Dedifferentiated amniotic fluid mesenchymal stem cell (primary cell): ENCODE results near the gene TWSG1.
A peak's percentile ranks its signal among the peaks of the same experiment; 100 is the strongest.
"Not testable (repeated sequence)": the region's sequence is repeated elsewhere in the genome, so short reads cannot be mapped to it uniquely, and the experiment has no call there.

Experiments
- DNase-seq: peaks from one replicate; pipeline ENCODE4 v3.0.0-alpha.2; 2016; ENCODE audit errors: extremely low spot score

Gene TWSG1

GRCh38 chr18:9334973-9335696 lies 562 bp downstream of the TWSG1 start:
- peak; percentile 18 for DNase-seq

DNA sequence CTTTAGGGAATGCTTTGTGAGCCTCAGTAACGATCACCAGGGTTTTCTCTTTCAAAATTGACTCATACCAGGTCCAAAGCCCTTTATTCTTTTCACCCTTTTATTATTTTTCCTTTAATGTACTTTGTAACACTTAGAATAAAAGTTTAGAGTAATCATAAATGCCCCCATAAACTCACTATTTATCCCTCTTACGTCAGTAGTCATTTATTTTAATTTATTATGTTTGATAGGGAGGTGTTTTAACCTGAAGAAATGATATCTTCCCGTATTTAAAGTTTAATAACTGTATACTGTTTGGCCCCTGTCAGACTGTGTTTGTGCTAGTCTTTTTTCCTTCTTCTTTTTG lies 1.1 kb downstream of the TWSG1 start:
- no peak for DNase-seq

GRCh38 chr18:9336827-9337226 lies 2.3 kb downstream of the TWSG1 start:
- no peak for DNase-seq

- no peak for DNase-seq
Measured at GRCh38 chr18:9337873-9338272, 3.3 kb downstream of the TWSG1 start.

- DNase-seq, result no peak
Measured at GRCh38 chr18:9340472-9340871, 5.9 kb downstream of the TWSG1 start.

- DNase-seq, result no peak
Measured at GRCh38 chr18:9343577-9343976, 9.0 kb downstream of the TWSG1 start.

- no peak for DNase-seq
Measured at GRCh38 chr18:9346775-9347174, 12.2 kb downstream of the TWSG1 start.

DNA sequence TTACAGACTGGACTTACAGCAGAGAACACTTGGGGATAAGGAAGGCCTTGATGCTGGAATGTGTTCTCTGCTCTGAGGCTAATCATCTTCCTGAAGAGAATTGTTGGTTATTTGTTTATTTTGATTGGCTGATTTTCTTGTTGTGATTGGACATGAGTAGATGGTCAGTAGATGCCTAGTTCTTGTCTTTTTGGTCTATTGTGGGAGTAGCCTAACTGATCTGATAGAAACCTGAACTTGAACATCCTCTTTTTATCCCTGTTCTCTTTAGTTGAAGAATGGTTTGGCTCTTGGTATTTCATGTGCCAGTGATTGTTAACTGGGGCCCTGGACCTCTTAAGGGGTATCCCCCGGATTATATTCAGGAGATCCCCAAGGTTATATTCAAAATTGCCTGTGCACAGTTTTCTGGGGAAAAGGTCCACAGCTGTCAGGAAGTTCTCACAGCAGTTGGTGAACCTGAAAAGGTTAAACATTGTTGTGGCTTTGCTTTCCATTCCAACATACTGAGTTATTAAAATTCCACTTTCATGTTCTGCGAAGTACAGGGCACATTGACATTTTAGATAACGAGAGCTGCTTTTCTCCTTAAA lies 13.6 kb downstream of the TWSG1 start:
- peak; percentile 27 for DNase-seq

- DNase-seq, result no peak
Measured at GRCh38 chr18:9348766-9349165, 14.2 kb downstream of the TWSG1 start.

- DNase-seq, result no peak
Measured at GRCh38 chr18:9353596-9353995, 19.0 kb downstream of the TWSG1 start.

DNA sequence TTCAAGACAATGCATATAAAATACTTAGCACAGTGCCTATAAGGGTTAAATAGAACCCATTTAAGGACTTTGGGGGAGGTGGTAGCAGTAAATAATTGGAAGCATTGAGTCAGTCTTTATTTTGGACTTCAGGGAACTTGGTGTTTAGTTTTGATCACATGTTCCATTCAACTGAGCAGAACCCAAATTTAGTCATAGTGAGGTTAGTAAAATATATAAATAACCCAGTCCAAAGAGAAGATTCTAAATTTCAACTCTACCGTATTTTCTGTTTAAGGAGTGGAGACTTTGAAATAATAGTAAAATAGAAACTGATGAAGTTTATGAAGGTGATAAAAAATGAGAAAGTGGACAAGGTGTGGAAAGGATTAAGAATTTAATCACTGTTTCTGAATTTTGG lies 19.7 kb downstream of the TWSG1 start:
- no peak for DNase-seq

DNA sequence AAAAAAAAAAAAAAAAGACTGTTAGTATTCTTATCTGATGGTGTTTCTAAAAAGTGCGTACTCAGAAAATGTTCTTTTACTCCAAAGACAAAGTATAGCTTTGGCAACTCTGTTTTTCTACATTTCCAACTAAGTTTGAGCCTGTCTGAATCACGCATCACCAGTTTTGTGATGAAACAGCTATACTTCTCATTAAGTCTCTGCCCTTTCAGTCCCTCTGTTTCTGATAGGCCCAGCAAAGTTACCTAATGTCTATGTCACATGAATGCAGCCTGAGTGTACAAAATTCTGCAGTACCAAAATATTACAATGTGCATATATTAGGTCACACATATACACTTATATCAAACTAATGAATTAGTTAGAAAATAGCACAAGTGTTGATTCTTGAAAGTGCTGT lies 22.4 kb downstream of the TWSG1 start:
- no peak for DNase-seq

DNA sequence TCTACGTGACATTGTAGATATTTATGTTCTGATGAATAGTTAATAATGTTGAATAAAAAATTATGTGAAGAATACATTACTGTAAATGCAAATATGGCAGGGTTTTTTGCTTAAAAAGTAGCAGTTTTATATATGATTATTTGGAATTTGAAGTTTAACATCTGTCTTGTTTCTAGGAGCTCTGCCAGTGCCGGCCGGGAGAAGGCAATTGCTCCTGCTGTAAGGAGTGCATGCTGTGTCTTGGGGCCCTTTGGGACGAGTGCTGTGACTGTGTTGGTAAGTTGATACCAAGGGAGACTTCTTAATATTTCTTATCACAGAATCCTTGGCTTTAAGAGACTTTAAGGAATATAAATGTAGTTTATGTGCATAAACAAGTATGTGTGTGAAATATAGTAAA lies 25.2 kb downstream of the TWSG1 start:
- DNase-seq, result no peak

DNA sequence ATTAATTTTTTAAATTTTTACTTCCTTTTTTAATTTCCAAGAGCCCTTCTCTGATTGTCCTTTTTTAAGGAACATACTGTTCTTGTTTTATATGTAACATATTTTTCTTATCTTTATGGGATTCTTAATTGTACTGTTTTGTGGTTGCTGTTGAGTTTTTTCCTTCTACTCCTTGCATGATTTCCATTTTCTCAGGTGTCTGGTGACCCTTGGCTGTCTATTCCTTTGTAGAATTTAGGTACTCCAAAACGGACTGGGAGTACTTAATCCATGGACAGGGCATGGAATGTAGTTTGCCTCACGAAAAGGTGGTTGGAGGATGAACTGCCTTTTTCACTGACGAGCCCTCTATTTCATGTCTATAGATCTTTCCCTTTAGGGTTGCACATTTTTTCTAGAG lies 26.6 kb downstream of the TWSG1 start:
- no peak for DNase-seq

- DNase-seq, result peak; percentile 38
Measured at GRCh38 chr18:9362869-9363268, 28.3 kb downstream of the TWSG1 start.

- DNase-seq, result no peak
Measured at GRCh38 chr18:9364242-9364641, 29.7 kb downstream of the TWSG1 start.

- no peak for DNase-seq
Measured at GRCh38 chr18:9365406-9365805, 30.8 kb downstream of the TWSG1 start.

DNA sequence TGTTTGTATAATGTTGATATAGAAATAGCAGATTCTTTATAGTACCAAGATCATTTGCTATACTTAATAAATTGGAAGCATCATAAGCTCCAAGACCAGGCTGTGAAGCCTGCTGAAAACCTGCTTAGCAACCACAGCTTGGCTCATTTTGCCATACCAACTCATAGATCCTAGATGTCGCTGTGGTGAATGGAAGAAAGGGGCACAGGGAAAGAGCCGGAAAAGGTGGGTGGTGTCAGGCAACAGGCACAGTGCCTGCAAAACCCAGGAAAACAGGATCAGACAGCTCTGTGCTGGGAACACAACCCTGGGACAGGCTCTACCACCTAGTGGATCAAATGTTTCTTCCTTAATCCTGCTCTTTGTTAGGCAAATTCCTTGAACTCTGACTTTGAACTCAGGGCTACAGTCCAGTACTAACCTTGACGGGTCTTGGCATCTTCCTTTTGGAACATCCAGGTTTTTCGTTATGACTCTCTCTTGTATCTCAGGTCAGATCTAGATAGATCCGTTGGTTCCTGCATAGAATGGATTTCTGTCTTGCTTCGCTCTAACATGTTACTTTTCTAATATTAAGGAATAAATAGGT lies 31.6 kb downstream of the TWSG1 start:
- DNase-seq, result no peak

DNA sequence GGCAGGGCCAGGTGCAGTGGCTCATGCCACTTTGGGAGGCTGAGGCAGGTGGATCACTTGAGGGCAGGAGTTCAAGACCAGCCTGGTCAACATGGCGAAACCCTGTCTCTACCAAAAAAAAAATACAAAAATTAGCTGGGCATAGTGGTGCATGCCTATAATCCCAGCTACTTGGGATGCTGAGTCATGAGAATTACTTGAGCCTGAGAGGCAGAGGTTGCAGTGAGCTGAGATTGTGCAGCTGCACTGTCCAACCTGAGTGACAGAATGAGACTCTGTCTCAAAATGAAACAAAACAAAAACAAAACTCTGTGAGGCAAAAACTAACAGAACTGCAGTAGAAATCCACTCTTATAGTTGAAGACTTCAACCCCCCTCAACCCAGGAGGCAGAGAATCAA lies 38.7 kb downstream of the TWSG1 start:
- DNase-seq, result not testable (repeated sequence)

DNA sequence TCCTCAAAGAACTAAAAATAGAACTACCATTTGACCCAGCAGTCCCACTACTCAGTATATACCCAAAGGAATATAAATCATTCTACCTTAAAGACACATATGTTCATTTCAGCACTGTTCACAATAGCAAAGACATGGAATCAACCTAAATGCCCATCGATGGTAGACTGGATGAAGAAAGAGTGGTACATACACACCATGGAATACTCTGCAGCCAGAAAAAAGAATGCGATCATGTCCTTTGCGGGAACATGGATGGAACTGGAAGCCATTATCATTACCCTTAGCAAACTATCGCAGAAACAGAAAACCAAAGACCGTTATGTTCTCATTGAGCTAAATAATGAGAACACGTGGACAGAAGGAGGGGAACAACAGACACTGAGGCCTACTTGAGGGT lies 44.5 kb downstream of the TWSG1 start:
- DNase-seq, result no peak

DNA sequence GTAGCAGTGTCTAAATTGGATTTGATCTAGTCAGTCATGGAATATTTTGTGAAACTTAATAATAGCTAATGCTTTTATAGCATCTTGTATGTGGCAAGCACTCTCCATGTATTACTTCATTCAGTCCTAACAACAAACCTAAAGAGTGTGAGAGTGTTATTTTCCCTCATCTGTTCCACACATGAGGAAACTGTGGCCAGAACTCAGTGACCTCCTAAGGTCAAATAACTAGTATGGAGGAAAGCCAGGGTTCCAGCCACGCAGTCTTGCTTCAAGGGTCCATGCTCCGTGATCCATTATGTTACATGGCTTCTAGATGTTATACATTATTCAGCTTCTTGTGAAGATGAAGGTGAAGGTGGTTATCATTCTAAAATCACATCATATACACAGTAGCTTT lies 45.5 kb downstream of the TWSG1 start:
- DNase-seq, result no peak

DNA sequence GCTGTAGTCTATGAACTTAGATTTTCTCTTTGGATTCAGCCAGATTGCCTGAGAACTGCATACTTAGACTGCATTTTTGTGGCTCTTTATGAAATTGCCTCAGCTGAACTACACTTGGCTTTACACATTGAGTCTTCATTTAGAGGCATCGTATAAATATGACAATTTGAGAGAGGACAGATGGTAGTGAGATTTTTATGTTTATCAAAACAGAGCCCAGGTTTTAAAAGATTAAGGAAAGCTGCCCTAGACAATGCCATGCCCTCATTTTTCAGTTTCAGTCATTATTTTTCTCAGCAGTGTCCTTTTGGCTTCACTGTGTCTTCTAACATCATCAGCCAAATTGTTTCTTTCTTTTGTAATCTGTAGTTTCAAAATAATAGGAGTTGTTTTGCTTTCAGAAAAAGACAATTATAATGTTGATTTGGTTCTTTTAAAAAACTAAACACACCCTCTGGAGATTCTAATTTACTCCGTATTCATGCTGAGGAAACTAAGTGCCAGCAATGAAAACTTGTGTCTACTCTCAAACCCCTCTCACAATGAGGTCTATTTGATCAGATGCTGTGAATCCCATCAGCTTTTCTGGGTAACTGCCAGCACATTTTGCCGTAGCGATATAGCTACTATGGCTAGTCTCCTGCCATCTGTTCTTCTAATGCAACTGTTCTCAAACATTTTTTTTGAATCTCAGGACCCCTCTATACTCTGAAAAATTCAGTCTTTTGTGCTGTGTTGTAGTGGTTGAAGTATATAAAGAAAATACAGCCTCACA lies 46.2 kb downstream of the TWSG1 start:
- peak; percentile 55 for DNase-seq

DNA sequence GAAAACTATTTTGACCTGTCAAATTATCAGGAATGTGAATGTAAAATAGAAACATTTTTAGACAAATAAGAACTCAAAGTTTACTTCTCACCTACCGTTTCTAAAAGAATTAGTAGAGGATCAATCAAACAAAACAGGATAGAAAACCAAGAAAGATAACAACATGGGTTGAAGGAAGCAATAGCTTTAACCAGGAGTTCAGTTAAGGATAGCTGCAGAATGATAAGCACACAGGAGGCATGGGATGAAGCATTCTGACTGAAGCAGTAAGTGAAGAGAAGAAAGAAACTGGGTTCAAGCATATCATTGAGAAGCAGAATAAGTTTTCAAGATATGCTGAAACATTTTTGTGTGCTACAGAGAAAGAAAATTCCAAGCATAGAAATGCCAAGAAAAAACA lies 52.3 kb downstream of the TWSG1 start:
- DNase-seq, result no peak
